Activated naive CD4-positive, alpha-beta T cell treated with anti-CD3 and anti-CD28 coated beads, Interleukin-2, amount 10 ng/mL, durations not matched to agents 7 days and 5 days (primary cell): ENCODE results near the gene KLHDC4.
"Not testable (repeated sequence)": the region's sequence is repeated elsewhere in the genome, so short reads cannot be mapped to it uniquely, and the experiment has no call there.

Source experiments
- CTCF ChIA-PET: fragments of 350-600 bp; sonication (Branson Sonifier 250); formaldehyde crosslinking; loops from one replicate; lab custom pipeline; 2021; ENCODE audit warnings: antibody characterized with exemption; lab: Charles Lee
- DNase-seq: peaks from one replicate; pipeline ENCODE4 v3.0.0-alpha.2; 2020
- H3K27ac Mint-ChIP-seq: one replicate; pipeline ENCODE4 v1.8.0; 2021; ENCODE audit warnings: mild to moderate bottlenecking, moderate library complexity, mixed read lengths
- H3K27me3 Mint-ChIP-seq: one replicate; pipeline ENCODE4 v1.8.0; 2021; ENCODE audit warnings: mild to moderate bottlenecking, mixed read lengths
- H3K36me3 Mint-ChIP-seq: one replicate; pipeline ENCODE4 v1.8.0; 2021; ENCODE audit warnings: mixed read lengths
- H3K4me1 Mint-ChIP-seq: one replicate; pipeline ENCODE4 v1.8.0; 2021; ENCODE audit warnings: mixed read lengths
- H3K4me3 Mint-ChIP-seq: one replicate; pipeline ENCODE4 v1.8.0; 2021; ENCODE audit warnings: mild to moderate bottlenecking, moderate library complexity, mixed read lengths
- H3K9me3 Mint-ChIP-seq: one replicate; pipeline ENCODE4 v1.8.0; 2021; ENCODE audit warnings: mixed read lengths

Gene KLHDC4

GRCh38 chr16:87794485-87795078 lies 28.8 kb upstream of the KLHDC4 start:
- Mint-ChIP-seq H3K4me1 (no peaks in the 10 kb centered on the region), H3K27me3 (peaks cover 39% of the 10 kb centered on the region), H3K9me3 (no peaks in the 10 kb centered on the region), H3K27ac (no peak overlapping the region), H3K36me3 (no peaks in the 10 kb centered on the region), H3K4me3 (no peak overlapping the region)
- CTCF ChIA-PET, result interaction anchor here (0.9 kb wide), 1 partner anchor 14 kb away, joined by 3 read pairs; no protein-coding TSS in a partner anchor
- DNase-seq, result no peak

DNA sequence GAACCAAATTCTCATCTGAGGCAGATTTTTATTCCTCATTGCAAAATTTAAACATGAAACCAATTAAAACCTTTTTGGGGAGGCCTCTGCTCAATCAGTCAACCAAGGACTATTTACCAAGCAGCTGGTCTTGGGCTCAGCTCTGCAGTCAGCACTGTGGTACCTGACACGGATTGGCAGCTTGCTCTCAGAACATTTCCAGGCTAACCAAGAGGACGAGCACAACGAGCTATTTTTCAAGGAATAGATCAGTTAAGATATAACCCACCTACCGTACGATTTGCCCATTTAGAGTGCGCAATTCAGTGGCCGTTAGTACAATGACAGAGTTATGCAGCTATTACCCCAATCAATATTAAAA lies 26.4 kb upstream of the KLHDC4 start:
- CTCF ChIA-PET, result interaction anchor here (0.9 to 2.2 kb wide), 2 partner anchors 9 to 12 kb away, joined by 4 to 13 read pairs; no protein-coding TSS in a partner anchor
- DNase-seq, result no peak
- Mint-ChIP-seq H3K36me3 (no peaks in the 10 kb centered on the region), H3K9me3 (no peaks in the 10 kb centered on the region), H3K27ac (no peak overlapping the region), H3K4me1 (no peaks in the 10 kb centered on the region), H3K4me3 (no peak overlapping the region), H3K27me3 (peaks cover 34% of the 10 kb centered on the region)

DNA sequence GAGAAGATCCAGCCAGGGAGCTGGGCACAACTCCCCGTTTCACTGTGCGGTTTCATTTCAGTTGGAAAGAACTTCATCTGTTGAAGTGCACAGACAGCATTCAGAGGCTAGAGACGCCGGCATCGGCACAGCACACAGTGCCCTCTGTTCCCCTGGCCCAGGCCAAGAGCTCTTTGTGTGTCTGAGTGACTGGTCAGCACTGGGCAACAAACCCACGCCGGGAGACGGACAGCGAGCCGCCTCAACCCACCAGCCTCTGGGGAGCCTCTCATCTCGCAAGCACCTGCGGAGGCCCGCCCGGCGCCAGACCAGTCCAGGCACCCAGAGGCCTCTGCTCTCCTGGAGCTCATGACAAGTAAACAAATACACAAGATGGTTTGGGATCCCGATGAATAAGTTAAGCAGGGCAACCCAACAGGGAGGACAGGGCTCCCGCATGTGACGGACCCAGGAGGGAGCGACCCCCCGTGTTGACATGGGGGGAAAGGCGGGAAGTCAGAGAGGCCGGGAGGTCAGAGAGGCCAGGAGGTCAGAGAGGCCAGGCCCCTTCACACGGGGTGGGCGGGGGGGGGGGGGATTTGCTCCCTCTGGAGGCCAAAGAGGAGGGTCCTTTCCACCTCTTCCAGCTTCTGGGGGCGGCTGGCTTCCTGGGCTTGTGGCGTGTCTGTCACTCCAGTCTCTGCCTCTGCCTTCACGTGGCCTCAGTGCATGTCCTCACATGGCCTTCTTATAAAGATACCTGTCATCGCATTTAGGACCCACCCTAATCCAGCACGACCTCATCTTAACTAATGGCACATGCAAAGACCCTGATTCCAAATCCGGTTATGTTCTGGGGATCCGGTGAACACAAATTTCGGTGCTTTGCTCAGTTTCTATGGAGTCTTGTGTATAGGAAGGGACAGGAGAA lies 25.8 kb upstream of the KLHDC4 start:
- CTCF ChIA-PET, result interaction anchor here (0.6 to 2.2 kb wide), 3 partner anchors 10 to 139 kb away, joined by 3 to 13 read pairs (median 4); no protein-coding TSS in a partner anchor
- H3K4me3 Mint-ChIP-seq, result no peak overlapping the region
- no peak overlapping the region for H3K27ac Mint-ChIP-seq
- no peaks in the 10 kb centered on the region for H3K9me3 Mint-ChIP-seq
- peaks cover 34% of the 10 kb centered on the region for H3K27me3 Mint-ChIP-seq
- no peaks in the 10 kb centered on the region for H3K4me1 Mint-ChIP-seq
- no peak for DNase-seq
- H3K36me3 Mint-ChIP-seq, result no peaks in the 10 kb centered on the region

GRCh38 chr16:87790292-87791100 lies 24.7 kb upstream of the KLHDC4 start:
- H3K9me3 Mint-ChIP-seq, result no peaks in the 10 kb centered on the region
- CTCF ChIA-PET, result interaction anchor here (1.6 kb wide), 1 partner anchor 60 kb away, joined by 3 read pairs; no protein-coding TSS in a partner anchor

DNA sequence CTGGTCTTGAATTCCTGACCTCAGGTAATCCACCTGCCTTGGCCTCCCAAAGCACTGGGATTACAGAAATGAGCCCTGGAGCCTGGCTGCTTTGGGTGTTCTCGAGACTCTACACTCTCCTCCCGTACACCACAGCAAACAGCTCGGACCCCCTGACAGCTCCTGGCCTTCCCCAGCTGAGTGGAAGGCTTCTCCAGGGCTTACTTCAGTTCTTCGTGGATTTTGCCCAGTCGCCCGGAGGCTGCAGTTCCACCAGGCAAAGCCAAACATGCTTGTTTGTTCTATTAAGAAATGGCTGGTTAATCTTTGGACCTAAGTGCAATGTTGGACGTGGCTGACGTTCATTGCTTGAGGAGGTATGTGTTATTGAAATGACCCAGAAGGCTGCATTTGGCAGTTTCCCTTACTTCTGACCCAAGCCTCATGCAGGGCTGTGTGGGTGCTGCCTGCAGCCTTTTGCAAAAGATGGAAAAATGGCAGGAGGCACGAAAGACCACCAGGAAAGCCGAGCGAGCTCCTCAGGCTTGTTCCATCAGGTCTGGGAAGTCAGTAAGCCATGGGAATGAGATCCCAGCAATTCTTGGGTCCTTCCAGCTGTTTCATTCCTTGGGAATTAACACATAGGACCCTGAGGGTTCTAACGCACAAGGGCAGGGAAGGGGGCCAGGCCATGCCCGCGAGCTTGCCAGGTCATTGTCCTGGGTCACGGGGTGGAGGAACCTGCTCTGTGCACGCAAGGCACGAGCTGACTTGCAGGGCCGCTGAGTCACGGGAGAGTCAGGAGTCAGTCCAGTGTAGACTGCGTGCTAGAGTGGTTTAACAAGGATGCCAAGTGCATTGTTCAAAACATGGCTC lies 23.9 kb upstream of the KLHDC4 start:
- H3K27ac Mint-ChIP-seq, result no peak overlapping the region
- H3K4me1 Mint-ChIP-seq, result no peaks in the 10 kb centered on the region
- CTCF ChIA-PET, result interaction anchor here (1.6 kb wide), 1 partner anchor 61 kb away, joined by 3 read pairs; no protein-coding TSS in a partner anchor
- peaks cover 33% of the 10 kb centered on the region for H3K27me3 Mint-ChIP-seq
- H3K9me3 Mint-ChIP-seq, result no peaks in the 10 kb centered on the region
- no peak overlapping the region for H3K4me3 Mint-ChIP-seq
- no peak for DNase-seq
- no peaks in the 10 kb centered on the region for H3K36me3 Mint-ChIP-seq

More at GRCh38 chr16:87790292-87791100, 24.7 kb upstream of the KLHDC4 start:
- H3K27ac Mint-ChIP-seq, result no peak overlapping the region
- DNase-seq, result no peak
- no peaks in the 10 kb centered on the region for H3K4me1 Mint-ChIP-seq
- peaks cover 33% of the 10 kb centered on the region for H3K27me3 Mint-ChIP-seq
- H3K36me3 Mint-ChIP-seq, result no peaks in the 10 kb centered on the region
- no peak overlapping the region for H3K4me3 Mint-ChIP-seq

DNA sequence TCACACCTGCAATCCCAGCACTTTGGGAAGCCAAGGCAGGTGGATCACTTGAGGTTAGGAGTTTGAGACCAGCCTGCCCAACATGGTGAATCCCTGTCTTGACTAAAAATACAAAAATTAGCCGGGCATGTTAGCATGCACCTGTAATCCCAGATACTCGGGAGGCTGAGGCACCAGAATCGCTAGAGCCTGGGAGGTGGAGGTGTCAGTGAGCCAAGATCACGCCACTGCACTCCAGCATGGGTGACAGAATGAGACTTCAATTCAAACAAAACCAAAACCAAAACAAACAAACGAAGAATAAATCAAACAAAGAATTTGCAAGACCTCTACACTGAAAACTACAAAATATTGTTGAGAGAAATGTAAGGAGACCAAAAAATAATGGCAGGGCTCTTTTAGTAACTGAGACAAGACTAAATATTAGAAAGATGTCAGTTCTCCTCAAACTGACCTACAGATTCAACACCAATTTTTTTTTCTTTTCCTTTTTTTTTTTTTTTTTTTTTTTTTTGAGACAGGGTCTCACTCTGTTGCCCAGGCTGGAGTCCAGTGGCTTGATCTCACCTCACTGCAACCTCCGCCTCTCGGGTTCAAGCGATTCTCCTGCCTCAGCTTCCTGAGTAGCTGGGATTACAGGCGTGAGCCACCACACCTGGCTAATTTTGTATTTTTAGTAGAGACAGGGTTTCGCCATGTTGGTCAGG lies 23.1 kb upstream of the KLHDC4 start:
- not testable (repeated sequence) for H3K9me3 Mint-ChIP-seq, H3K36me3 Mint-ChIP-seq, H3K4me1 Mint-ChIP-seq, H3K27ac Mint-ChIP-seq, DNase-seq, H3K4me3 Mint-ChIP-seq
- H3K27me3 Mint-ChIP-seq, result peaks cover 27% of the 10 kb centered on the region
- CTCF ChIA-PET, result interaction anchor here (1.3 to 1.6 kb wide), 2 partner anchors 62 to 83 kb away, joined by 3 to 4 read pairs; no protein-coding TSS in a partner anchor

- not testable (repeated sequence) for H3K27ac Mint-ChIP-seq, DNase-seq, H3K9me3 Mint-ChIP-seq, H3K4me1 Mint-ChIP-seq, H3K36me3 Mint-ChIP-seq, H3K4me3 Mint-ChIP-seq
- CTCF ChIA-PET, result interaction anchor here (1.3 kb wide), 1 partner anchor 84 kb away, joined by 4 read pairs; no protein-coding TSS in a partner anchor
- peaks cover 29% of the 10 kb centered on the region for H3K27me3 Mint-ChIP-seq
These were observed 21.8 kb upstream of the KLHDC4 start for GRCh38 chr16:87787451-87788091.

DNA sequence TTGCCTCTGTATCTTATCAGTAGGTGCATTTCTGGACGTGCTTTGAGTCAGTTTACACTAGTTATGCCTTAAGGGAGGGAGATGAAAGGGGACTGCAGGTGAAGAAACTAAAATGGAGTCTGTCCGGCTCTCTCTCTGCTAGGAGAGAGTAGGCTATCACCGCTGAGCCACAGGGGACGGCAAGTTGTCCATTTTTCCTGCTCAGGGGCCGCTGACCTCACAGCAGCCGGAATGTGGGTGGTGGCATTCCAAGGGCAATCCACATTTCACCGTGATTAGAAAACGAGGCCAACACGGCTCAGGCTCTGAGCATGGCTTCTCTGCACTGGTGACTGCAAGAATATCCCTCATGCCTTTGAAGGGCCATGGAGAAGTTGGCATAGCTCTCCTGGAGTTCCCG lies 19.0 kb upstream of the KLHDC4 start:
- Mint-ChIP-seq H3K4me1 (peaks cover 22% of the 10 kb centered on the region), H3K4me3 (no peak overlapping the region), H3K27ac (no peak overlapping the region), H3K36me3 (no peaks in the 10 kb centered on the region), H3K27me3 (peaks cover 27% of the 10 kb centered on the region), H3K9me3 (no peaks in the 10 kb centered on the region)
- no peak for DNase-seq
- CTCF ChIA-PET, result no interaction called here

DNA sequence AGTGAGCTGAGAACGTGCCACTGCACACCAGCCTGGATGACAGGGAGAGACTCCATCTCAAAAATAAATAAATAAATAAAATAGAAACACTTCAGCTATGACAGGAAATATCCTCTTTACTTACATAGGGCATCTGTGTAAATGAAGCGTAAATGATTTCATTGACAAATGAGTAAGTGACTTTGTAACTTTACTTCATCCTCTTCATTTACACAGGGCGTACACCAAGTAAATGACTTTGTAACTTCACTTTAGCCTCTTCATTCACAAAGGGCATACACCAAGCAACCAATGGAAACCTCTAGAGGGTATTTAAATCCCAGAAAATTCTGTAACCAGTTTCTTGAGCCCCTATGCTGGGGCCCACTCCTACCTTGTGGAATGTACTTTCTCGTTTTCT lies 16.2 kb upstream of the KLHDC4 start:
- H3K27me3 Mint-ChIP-seq, result peaks cover 24% of the 10 kb centered on the region
- H3K4me3 Mint-ChIP-seq, result no peak overlapping the region
- peaks cover 2% of the 10 kb centered on the region for H3K36me3 Mint-ChIP-seq
- CTCF ChIA-PET, result interaction anchor here (2.3 to 4.0 kb wide), 4 partner anchors 13 to 88 kb away, joined by 7 to 253 read pairs (median 58); partner anchors contain the start of gene SLC7A5
- no peak overlapping the region for H3K27ac Mint-ChIP-seq
- H3K4me1 Mint-ChIP-seq, result peaks cover 46% of the 10 kb centered on the region
- DNase-seq, result no peak
- H3K9me3 Mint-ChIP-seq, result no peaks in the 10 kb centered on the region

DNA sequence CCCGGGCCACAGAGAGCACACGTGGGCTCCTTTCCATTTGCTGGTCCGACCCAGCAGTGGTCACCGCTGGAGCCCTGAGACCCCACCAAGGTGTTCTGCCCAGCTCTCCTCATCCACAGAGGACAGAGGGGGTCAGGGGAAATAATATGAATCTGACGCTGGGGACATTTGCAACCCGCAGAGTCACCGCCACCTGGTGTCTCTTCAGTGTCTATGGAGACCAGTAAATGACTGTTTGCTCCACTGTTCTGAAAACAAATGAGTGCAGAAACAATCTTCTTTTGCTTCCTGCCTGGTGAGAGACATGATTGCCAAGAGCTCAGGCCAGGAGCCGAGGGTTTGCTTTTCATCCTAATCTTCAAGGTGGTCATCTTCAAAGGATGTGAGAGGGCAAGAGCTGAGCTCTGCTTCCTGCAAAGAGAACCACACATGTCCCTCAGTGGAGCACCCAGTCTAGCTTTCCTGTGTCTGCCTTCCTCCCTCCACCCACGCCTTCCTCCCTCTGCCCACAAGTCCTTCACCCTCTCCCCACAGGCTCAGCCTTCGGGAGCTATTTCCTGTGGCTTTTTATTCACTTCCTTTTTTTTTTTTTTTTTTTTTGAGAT lies 14.7 kb upstream of the KLHDC4 start:
- H3K4me1 Mint-ChIP-seq, result peaks cover 48% of the 10 kb centered on the region
- CTCF ChIA-PET, result interaction anchor here (0.6 to 4.0 kb wide), 12 partner anchors 12 to 129 kb away, joined by 3 to 253 read pairs (median 10); partner anchors contain the start of gene SLC7A5
- peak overlapping the region; percentile 52 for H3K4me3 Mint-ChIP-seq
- peaks cover 2% of the 10 kb centered on the region for H3K36me3 Mint-ChIP-seq
- peak; percentile 66 for DNase-seq
- H3K9me3 Mint-ChIP-seq, result no peaks in the 10 kb centered on the region
- H3K27ac Mint-ChIP-seq, result peak overlapping the region; percentile 95
- peaks cover 19% of the 10 kb centered on the region for H3K27me3 Mint-ChIP-seq

GRCh38 chr16:87778830-87779579 lies 13.2 kb upstream of the KLHDC4 start:
- Mint-ChIP-seq H3K9me3 (no peaks in the 10 kb centered on the region), H3K27ac (peak overlapping the region; percentile 95), H3K4me3 (peak overlapping the region; percentile 48), H3K27me3 (peaks cover 11% of the 10 kb centered on the region), H3K4me1 (peaks cover 56% of the 10 kb centered on the region), H3K36me3 (peaks cover 2% of the 10 kb centered on the region)
- CTCF ChIA-PET, result interaction anchor here (0.6 to 4.0 kb wide), 34 partner anchors 10 to 659 kb away, joined by 3 to 253 read pairs (median 4); partner anchors contain the start of genes BANP and SLC7A5
- DNase-seq, result peak; percentile 95
